WTC11 (cell line): Measurements from ENCODE around the gene SPATA6.

Experiments used
- ARID4B ChIP-seq: sonication (generic); formaldehyde crosslinking; IDR thresholded peaks from 2 replicates; pipeline ENCODE4 v1.8.0; 2023; ENCODE audit warnings: missing genetic modification reagents, mild to moderate bottlenecking, borderline replicate concordance
- ATF1 ChIP-seq: sonication (generic); formaldehyde crosslinking; IDR thresholded peaks from 2 replicates; pipeline ENCODE4 v1.8.1; 2023; ENCODE audit warnings: mild to moderate bottlenecking, moderate library complexity, missing genetic modification reagents
- ATF2 ChIP-seq: sonication (generic); formaldehyde crosslinking; IDR thresholded peaks from 2 replicates; pipeline ENCODE4 v1.8.1; 2022; ENCODE audit warnings: low read depth, missing genetic modification reagents, borderline replicate concordance
- CDX4 ChIP-seq: fragments of 250-450 bp; sonication (Bioruptor Pico); IDR thresholded peaks from 2 replicates; pipeline ENCODE4 v1.9.0; 2021; ENCODE audit warnings: moderate library complexity, mild to moderate bottlenecking, inconsistent platforms, borderline replicate concordance
- CTCF ChIP-seq: fragments of 200-600 bp; IDR thresholded peaks from 2 replicates; pipeline ENCODE4 v1.8.0; 2022; ENCODE audit warnings: antibody characterized with exemption
- ESRRA ChIP-seq: sonication (generic); formaldehyde crosslinking; IDR thresholded peaks from 2 replicates; pipeline ENCODE4 v1.8.1; 2022; ENCODE audit warnings: mild to moderate bottlenecking, missing genetic modification reagents, borderline replicate concordance
- HMGA2 ChIP-seq: fragments of 250-450 bp; sonication (Bioruptor Pico); IDR thresholded peaks from 2 replicates; pipeline ENCODE4 v1.4.0; 2021; ENCODE audit warnings: mild to moderate bottlenecking, moderate library complexity
- JUN ChIP-seq: sonication (generic); formaldehyde crosslinking; IDR thresholded peaks from 2 replicates; pipeline ENCODE4 v1.8.0; 2023; ENCODE audit warnings: mild to moderate bottlenecking, missing genetic modification reagents
- MAX ChIP-seq: sonication (generic); formaldehyde crosslinking; IDR thresholded peaks from 2 replicates; pipeline ENCODE4 v1.8.0; 2022; ENCODE audit warnings: mild to moderate bottlenecking, missing genetic modification reagents
- NFYB ChIP-seq: sonication (generic); formaldehyde crosslinking; conservative IDR thresholded peaks from 2 replicates; pipeline ENCODE4 v1.8.0; 2022; ENCODE audit warnings: low read depth, missing genetic modification reagents
- SP1 ChIP-seq: sonication (generic); formaldehyde crosslinking; conservative IDR thresholded peaks from 2 replicates; pipeline ENCODE4 v1.8.1; 2022; ENCODE audit warnings: missing genetic modification reagents
- STAT6 ChIP-seq: sonication (generic); formaldehyde crosslinking; conservative IDR thresholded peaks from 2 replicates; pipeline ENCODE4 v1.8.1; 2023; ENCODE audit warnings: mild to moderate bottlenecking, low read depth, missing genetic modification reagents, moderate library complexity
- TEAD4 ChIP-seq: sonication (generic); formaldehyde crosslinking; IDR thresholded peaks from 2 replicates; pipeline ENCODE4 v1.8.0; 2022; ENCODE audit warnings: mild to moderate bottlenecking, missing genetic modification reagents
- USF1 ChIP-seq: sonication (generic); formaldehyde crosslinking; IDR thresholded peaks from 2 replicates; pipeline ENCODE4 v1.8.0; 2022; ENCODE audit warnings: mild to moderate bottlenecking, missing genetic modification reagents

- no peak for TF ChIP-seq USF1 (CRISPR knock-in tag)
- TF ChIP-seq CTCF: no peak
- no peak for TF ChIP-seq ARID4B (CRISPR knock-in tag)
- TF ChIP-seq ATF2 (CRISPR knock-in tag): no peak
- no peak for TF ChIP-seq ATF1 (CRISPR knock-in tag)
- no peak for TF ChIP-seq ESRRA (CRISPR knock-in tag)
- no peak for TF ChIP-seq NFYB
- no peak for TF ChIP-seq MAX (CRISPR knock-in tag)
- TF ChIP-seq CDX4 (CRISPR knock-in tag): no peak
- no peak for TF ChIP-seq TEAD4 (CRISPR knock-in tag)
- no peak for TF ChIP-seq JUN (CRISPR knock-in tag)
- no peak for TF ChIP-seq HMGA2 (CRISPR knock-in tag)
- no peak for TF ChIP-seq STAT6 (CRISPR knock-in tag)
- TF ChIP-seq SP1: no peak
Measured at GRCh38 chr1:48480504-48480903, 8.5 kb upstream of the SPATA6 start.
